NCI-H345 (cell line): ENCODE data around the gene SEC24D.
A peak's percentile ranks its signal among the peaks of the same experiment; 100 is the strongest.
"Not testable (repeated sequence)": the region's sequence is repeated elsewhere in the genome, so short reads cannot be mapped to it uniquely, and the experiment has no call there.

Experiments used
- DNase-seq: peaks from one replicate; lab custom pipeline; 2025; lab: John Stamatoyannopoulos, UW

The SEC24D gene

GRCh38 chr4:118835571-118836300 lies at the start of gene SEC24D:
TSS of gene SEC24D (minus strand) at chr4:118836126. CDS start at chr4:118833696, 2,430 bp downstream.
- DNase-seq: peak; percentile 83

- no peak for DNase-seq
These were observed 48.8 kb upstream of the SEC24D start for GRCh38 chr4:118884716-118885115.

- DNase-seq: no peak
These were observed 47.9 kb upstream of the SEC24D start for GRCh38 chr4:118883861-118884260.

GRCh38 chr4:118881512-118882146 lies 45.7 kb upstream of the SEC24D start:
- DNase-seq: no peak

- no peak for DNase-seq
These were observed 43.5 kb upstream of the SEC24D start for GRCh38 chr4:118879409-118879808.

- not testable (repeated sequence) for DNase-seq
These were observed 42.6 kb upstream of the SEC24D start for GRCh38 chr4:118878507-118878906.

- DNase-seq: no peak
These were observed 41.9 kb upstream of the SEC24D start for GRCh38 chr4:118877797-118878196.

GRCh38 chr4:118872181-118872580 lies 36.3 kb upstream of the SEC24D start:
- no peak for DNase-seq

GRCh38 chr4:118869808-118870342 lies 33.9 kb upstream of the SEC24D start:
- no peak for DNase-seq

GRCh38 chr4:118867311-118868067 lies 31.6 kb upstream of the SEC24D start:
- no peak for DNase-seq

- no peak for DNase-seq
These were observed 30.5 kb upstream of the SEC24D start for GRCh38 chr4:118866442-118866841.

GRCh38 chr4:118865091-118865708 lies 29.3 kb upstream of the SEC24D start:
- peak; percentile 54 for DNase-seq

GRCh38 chr4:118858779-118859178 lies 22.9 kb upstream of the SEC24D start:
- DNase-seq: no peak

GRCh38 chr4:118857760-118858159 lies 21.8 kb upstream of the SEC24D start:
- no peak for DNase-seq

- no peak for DNase-seq
These were observed 14.7 kb upstream of the SEC24D start for GRCh38 chr4:118850488-118851173.

- DNase-seq: no peak
These were observed 14.1 kb upstream of the SEC24D start for GRCh38 chr4:118849867-118850487.

GRCh38 chr4:118848901-118849300 lies 13.0 kb upstream of the SEC24D start:
- no peak for DNase-seq

- DNase-seq: no peak
These were observed 12.3 kb upstream of the SEC24D start for GRCh38 chr4:118848242-118848641.

- no peak for DNase-seq
These were observed 11.1 kb upstream of the SEC24D start for GRCh38 chr4:118846979-118847378.

- peak; percentile 18 for DNase-seq
These were observed 9.7 kb upstream of the SEC24D start for GRCh38 chr4:118845552-118846050.

GRCh38 chr4:118843237-118843636 lies 7.3 kb upstream of the SEC24D start:
- no peak for DNase-seq
